Measurements from ENCODE around the gene LRTM2. TPM values are rescaled to one million over a fixed set of nuclear protein-coding genes. Genes with fewer than 3 reads are reported as not detected.

LRTM2 gene
- total RNA-seq, 1 donor from 2014 or later: 14.6 TPM

DNA sequence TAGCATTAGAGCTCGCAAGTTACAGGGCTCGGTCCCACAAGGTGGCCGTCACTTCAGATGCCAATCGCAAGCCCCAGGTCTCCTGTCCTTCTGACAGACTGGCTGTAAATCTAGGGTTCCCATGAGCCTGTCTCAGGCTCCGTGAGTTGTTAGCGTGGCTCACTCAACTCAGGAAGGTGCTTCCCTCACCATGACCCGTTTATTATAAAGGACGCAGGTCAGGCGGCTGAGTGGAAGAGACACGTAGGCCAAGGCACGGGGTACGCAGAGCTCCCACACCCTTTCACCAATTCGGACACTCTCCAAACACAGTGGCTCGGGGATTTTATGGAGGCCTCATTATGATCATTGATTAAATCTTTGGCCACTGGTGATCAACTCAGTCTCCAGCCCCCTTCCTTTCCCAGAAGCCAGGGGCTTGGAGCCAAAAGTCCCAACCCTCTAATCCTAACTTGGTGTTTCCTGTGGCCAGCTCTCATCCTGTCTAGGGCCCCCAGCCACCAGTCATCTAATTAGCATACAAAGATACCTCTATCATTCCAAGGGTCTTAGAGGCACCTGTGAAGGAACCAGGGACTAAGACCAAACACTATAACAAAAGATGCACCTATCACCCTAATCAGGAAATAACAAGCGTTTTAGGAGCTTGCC is 25.8 kb upstream of the LRTM2 start:
- Mint-ChIP-seq H3K4me1 (ENCODE audit: low read depth, unreplicated experiment) (peaks cover 4% of the 10 kb centered on the region), H3K27ac (ENCODE audit: unreplicated experiment) (no peak overlapping the region), H3K27me3 (ENCODE audit: unreplicated experiment) (peaks cover 5% of the 10 kb centered on the region), H3K4me3 (ENCODE audit: unreplicated experiment) (no peak overlapping the region), H3K9me3 (ENCODE audit: unreplicated experiment) (peaks cover 5% of the 10 kb centered on the region), H3K36me3 (ENCODE audit: unreplicated experiment) (no peaks in the 10 kb centered on the region)
- DNase-seq: no peak
- TF ChIP-seq, protein P1, sequence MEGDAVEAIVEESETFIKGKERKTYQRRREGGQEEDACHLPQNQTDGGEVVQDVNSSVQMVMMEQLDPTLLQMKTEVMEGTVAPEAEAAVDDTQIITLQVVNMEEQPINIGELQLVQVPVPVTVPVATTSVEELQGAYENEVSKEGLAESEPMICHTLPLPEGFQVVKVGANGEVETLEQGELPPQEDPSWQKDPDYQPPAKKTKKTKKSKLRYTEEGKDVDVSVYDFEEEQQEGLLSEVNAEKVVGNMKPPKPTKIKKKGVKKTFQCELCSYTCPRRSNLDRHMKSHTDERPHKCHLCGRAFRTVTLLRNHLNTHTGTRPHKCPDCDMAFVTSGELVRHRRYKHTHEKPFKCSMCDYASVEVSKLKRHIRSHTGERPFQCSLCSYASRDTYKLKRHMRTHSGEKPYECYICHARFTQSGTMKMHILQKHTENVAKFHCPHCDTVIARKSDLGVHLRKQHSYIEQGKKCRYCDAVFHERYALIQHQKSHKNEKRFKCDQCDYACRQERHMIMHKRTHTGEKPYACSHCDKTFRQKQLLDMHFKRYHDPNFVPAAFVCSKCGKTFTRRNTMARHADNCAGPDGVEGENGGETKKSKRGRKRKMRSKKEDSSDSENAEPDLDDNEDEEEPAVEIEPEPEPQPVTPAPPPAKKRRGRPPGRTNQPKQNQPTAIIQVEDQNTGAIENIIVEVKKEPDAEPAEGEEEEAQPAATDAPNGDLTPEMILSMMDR (IDR thresholded peaks at IDR 0.05; ENCODE audit: partially characterized antibody, unreplicated experiment): no peak

- no peak for DNase-seq
- H3K4me3 Mint-ChIP-seq (ENCODE audit: unreplicated experiment): peak overlapping the region; percentile 77
- H3K27ac Mint-ChIP-seq (ENCODE audit: unreplicated experiment): peak overlapping the region; percentile 38
- peaks cover 4% of the 10 kb centered on the region for H3K4me1 Mint-ChIP-seq (ENCODE audit: low read depth, unreplicated experiment)
- H3K9me3 Mint-ChIP-seq (ENCODE audit: unreplicated experiment): peaks cover 6% of the 10 kb centered on the region
- H3K27me3 Mint-ChIP-seq (ENCODE audit: unreplicated experiment): peaks cover 6% of the 10 kb centered on the region
- TF ChIP-seq, protein P1 (IDR thresholded peaks at IDR 0.05; ENCODE audit: partially characterized antibody, unreplicated experiment): no peak
- H3K36me3 Mint-ChIP-seq (ENCODE audit: unreplicated experiment): no peaks in the 10 kb centered on the region
Measured at GRCh38 chr12:1795221-1795784, 25.1 kb upstream of the LRTM2 start.

DNA sequence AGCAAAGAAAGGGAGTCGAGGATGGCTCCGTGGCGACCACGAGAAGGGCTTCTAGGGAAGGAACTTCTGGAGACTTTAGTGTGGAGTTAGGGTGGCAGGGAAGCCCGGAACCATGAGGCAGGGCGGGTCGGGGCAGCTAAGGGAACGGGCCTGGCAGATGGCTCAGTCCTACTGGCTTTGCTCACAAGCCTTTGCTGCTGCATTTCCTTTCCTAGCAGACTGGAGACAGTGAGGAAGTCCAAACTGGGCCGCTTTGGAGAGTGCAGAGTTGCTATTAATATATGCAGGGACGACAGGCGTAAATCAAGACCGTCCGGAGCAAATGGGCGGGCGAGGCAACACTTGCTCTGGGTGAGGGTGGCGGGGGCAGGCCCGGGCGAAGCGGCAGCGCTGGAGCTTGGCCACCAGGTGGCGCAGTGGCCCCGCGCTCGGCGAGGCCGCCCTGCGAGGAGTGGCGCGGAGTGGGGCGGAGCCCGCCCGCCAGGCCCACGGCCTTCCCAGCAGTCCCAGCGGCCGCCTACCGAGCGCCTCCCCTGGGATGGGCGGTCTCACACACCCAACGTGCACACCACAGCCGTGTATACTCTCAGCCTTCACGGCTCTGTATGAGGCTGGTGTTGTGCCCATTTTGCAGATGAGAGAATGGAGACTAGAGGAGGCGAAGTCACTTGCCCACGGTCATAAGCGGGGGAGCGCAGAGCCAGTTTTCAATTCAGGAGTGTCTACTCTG is 24.4 kb upstream of the LRTM2 start:
- Mint-ChIP-seq H3K27ac (ENCODE audit: unreplicated experiment) (peak overlapping the region; percentile 38), H3K27me3 (ENCODE audit: unreplicated experiment) (peaks cover 6% of the 10 kb centered on the region), H3K4me1 (ENCODE audit: low read depth, unreplicated experiment) (peaks cover 8% of the 10 kb centered on the region), H3K36me3 (ENCODE audit: unreplicated experiment) (no peaks in the 10 kb centered on the region), H3K9me3 (ENCODE audit: unreplicated experiment) (peaks cover 6% of the 10 kb centered on the region), H3K4me3 (ENCODE audit: unreplicated experiment) (peak overlapping the region; percentile 77)
- TF ChIP-seq, protein P1 (IDR thresholded peaks at IDR 0.05; ENCODE audit: partially characterized antibody, unreplicated experiment): peak; percentile 99
- peak; percentile 86 for DNase-seq

- no peak overlapping the region for H3K27ac Mint-ChIP-seq (ENCODE audit: unreplicated experiment)
- no peak overlapping the region for H3K4me3 Mint-ChIP-seq (ENCODE audit: unreplicated experiment)
- peaks cover 12% of the 10 kb centered on the region for H3K4me1 Mint-ChIP-seq (ENCODE audit: low read depth, unreplicated experiment)
- H3K36me3 Mint-ChIP-seq (ENCODE audit: unreplicated experiment): no peaks in the 10 kb centered on the region
- peak; percentile 38 for DNase-seq
- H3K27me3 Mint-ChIP-seq (ENCODE audit: unreplicated experiment): peaks cover 6% of the 10 kb centered on the region
- H3K9me3 Mint-ChIP-seq (ENCODE audit: unreplicated experiment): peaks cover 7% of the 10 kb centered on the region
- TF ChIP-seq, protein P1 (IDR thresholded peaks at IDR 0.05; ENCODE audit: partially characterized antibody, unreplicated experiment): no peak
Measured at GRCh38 chr12:1796515-1797010, 23.8 kb upstream of the LRTM2 start.
